SK-N-MC (cell line): ENCODE measurements around the gene LTA.

Experiments used
- DNase-seq: peaks from one replicate; pipeline ENCODE4 v3.0.0-alpha.2; 2011; ENCODE audit warnings: low read depth, low spot score
- H3K27ac ChIP-seq: fragments of 200-600 bp; sonication (generic); 2 replicates; pipeline ENCODE4 v1.5.1; 2016; ENCODE audit warnings: mixed run types
- H3K36me3 ChIP-seq: fragments of 200-600 bp; sonication (generic); 2 replicates; pipeline ENCODE4 v1.6.1; 2017; ENCODE audit warnings: antibody characterized with exemption, low read length, mixed read lengths; ENCODE audit not compliant: insufficient read depth
- H3K4me3 ChIP-seq: fragments of 200-600 bp; sonication (generic); 2 replicates; pipeline ENCODE4 v1.5.1; 2016
- H3K9ac ChIP-seq: fragments of 200-600 bp; sonication (generic); 2 replicates; pipeline ENCODE4 v1.8.0; 2017; ENCODE audit warnings: mixed run types, mixed read lengths; ENCODE audit not compliant: insufficient read length
- H3K9me3 ChIP-seq: fragments of 200-600 bp; sonication (generic); 2 replicates; pipeline ENCODE4 v1.6.1; 2017; ENCODE audit warnings: low read depth, mild to moderate bottlenecking, antibody characterized with exemption, low read length, moderate library complexity, mixed read lengths
- EZH2 ChIP-seq: fragments of 200-600 bp; sonication (generic); IDR thresholded peaks from one replicate; pipeline ENCODE4 v1.6.1; 2017; ENCODE audit warnings: antibody characterized with exemption
- FOXP2 ChIP-seq: optimal IDR thresholded peaks from 2 replicates; pipeline ENCODE3; 2011; ENCODE audit warnings: mild to moderate bottlenecking, moderate library complexity; ENCODE audit not compliant: insufficient read depth; ENCODE audit errors: extremely low read length, control extremely low read depth
- POLR2AphosphoS5 ChIP-seq: IDR thresholded peaks from 2 replicates; pipeline ENCODE4 v1.6.1; 2012; ENCODE audit warnings: mild to moderate bottlenecking, low read depth, low read length, borderline replicate concordance

Gene LTA

GRCh38 chr6:31621320-31621939, 49.3 kb downstream of the LTA start:
- no peak for TF ChIP-seq FOXP2
- TF ChIP-seq EZH2: no peak
- TF ChIP-seq POLR2AphosphoS5: no peak
- Histone ChIP-seq H3K9me3 (no peaks in the 10 kb centered on the region), H3K36me3 (peaks cover 52% of the 10 kb centered on the region), H3K27ac (peak overlapping the region; percentile 98), H3K9ac (peak overlapping the region; percentile 99), H3K4me3 (peak overlapping the region; percentile 100)
- DNase-seq: no peak

DNA sequence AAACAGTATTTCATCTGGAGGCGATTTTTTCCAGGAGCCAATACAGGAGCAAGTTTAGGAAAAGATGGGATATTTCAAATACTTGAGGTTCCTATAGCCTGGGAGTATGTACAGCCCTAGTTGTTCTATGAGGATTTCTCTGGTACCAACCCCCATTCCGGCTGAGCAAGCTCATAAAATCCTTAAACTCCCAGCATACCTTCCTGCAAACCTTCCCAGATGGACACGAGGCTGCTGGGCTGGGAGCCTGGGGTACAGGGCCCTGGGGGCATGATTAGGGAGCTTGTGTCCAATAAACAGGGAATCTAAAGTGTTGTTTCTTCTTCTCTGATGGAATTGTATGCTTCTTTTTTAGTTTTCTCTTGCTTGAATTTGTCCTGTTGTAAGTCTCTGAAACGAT, 49.9 kb downstream of the LTA start:
- Histone ChIP-seq H3K4me3 (peak overlapping the region; percentile 100), H3K27ac (peak overlapping the region; percentile 98), H3K9ac (peak overlapping the region; percentile 99), H3K9me3 (no peaks in the 10 kb centered on the region), H3K36me3 (peaks cover 58% of the 10 kb centered on the region)
- DNase-seq: no peak
- no peak for TF ChIP-seq POLR2AphosphoS5
- no peak for TF ChIP-seq FOXP2
- TF ChIP-seq EZH2: no peak

DNA sequence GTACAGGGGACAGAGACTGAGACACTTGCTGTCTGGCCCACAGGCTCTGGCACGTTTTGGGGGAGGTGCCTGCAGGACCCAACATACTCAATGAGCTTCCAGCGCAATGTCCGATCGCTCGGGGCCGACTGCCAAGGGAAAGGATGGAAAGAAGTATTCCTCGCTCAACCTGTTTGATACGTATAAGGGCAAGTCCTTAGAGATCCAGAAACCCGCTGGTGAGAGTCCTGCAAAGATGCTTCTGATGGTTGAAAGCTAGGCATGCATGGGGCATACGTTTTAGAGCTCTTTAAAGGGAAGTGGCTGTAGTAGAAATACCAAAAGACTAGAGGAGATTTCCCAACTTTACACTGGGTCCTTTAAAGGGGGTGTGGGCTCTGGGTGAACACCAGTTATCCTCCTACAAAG, 50.6 kb downstream of the LTA start:
- Histone ChIP-seq H3K9me3 (no peaks in the 10 kb centered on the region), H3K9ac (peak overlapping the region; percentile 99), H3K27ac (peak overlapping the region; percentile 98; the same call in 1 of the 2 replicates), H3K36me3 (peaks cover 65% of the 10 kb centered on the region), H3K4me3 (peak overlapping the region; percentile 100)
- no peak for TF ChIP-seq EZH2
- no peak for TF ChIP-seq FOXP2
- no peak for TF ChIP-seq POLR2AphosphoS5
- no peak for DNase-seq
